Activated CD4-positive, alpha-beta T cell treated with anti-CD3 and anti-CD28 coated beads, Interleukin-2, Interleukin-6, amounts not matched to agents 100 ng/mL and 50 ng/mL, durations not matched to agents 16 hours and 8 hours (primary cell): ENCODE data around the gene RPL13.
"Not testable (repeated sequence)": the region's sequence is repeated elsewhere in the genome, so short reads cannot be mapped to it uniquely, and the experiment has no call there.

ENCODE experiments used
- DNase-seq: peaks from one replicate; pipeline ENCODE4 v3.0.0-alpha.2; 2020

RPL13 gene

GRCh38 chr16:89579351-89579750 lies 18.9 kb downstream of the RPL13 start:
- no peak for DNase-seq

- DNase-seq, result no peak
These were observed 20.7 kb downstream of the RPL13 start for GRCh38 chr16:89581045-89581695.

GRCh38 chr16:89581861-89582563 lies 21.5 kb downstream of the RPL13 start:
- no peak for DNase-seq

- DNase-seq, result no peak
These were observed 22.2 kb downstream of the RPL13 start for GRCh38 chr16:89582614-89583196.

- DNase-seq, result no peak
These were observed 22.9 kb downstream of the RPL13 start for GRCh38 chr16:89583197-89583894.

- no peak for DNase-seq
These were observed 23.6 kb downstream of the RPL13 start for GRCh38 chr16:89583895-89584644.

GRCh38 chr16:89584768-89585549 lies 24.5 kb downstream of the RPL13 start:
- DNase-seq, result no peak

GRCh38 chr16:89586218-89586617 lies 25.7 kb downstream of the RPL13 start:
- no peak for DNase-seq

GRCh38 chr16:89586853-89587252 lies 26.4 kb downstream of the RPL13 start:
- no peak for DNase-seq

- DNase-seq, result not testable (repeated sequence)
These were observed 27.2 kb downstream of the RPL13 start for GRCh38 chr16:89587676-89588075.

- no peak for DNase-seq
These were observed 28.1 kb downstream of the RPL13 start for GRCh38 chr16:89588413-89589109.

- no peak for DNase-seq
These were observed 28.9 kb downstream of the RPL13 start for GRCh38 chr16:89589241-89589926.

GRCh38 chr16:89593841-89594240 lies 33.4 kb downstream of the RPL13 start:
- peak; percentile 49 for DNase-seq

- DNase-seq, result no peak
These were observed 35.0 kb downstream of the RPL13 start for GRCh38 chr16:89595330-89596060.

- DNase-seq, result no peak
These were observed 35.7 kb downstream of the RPL13 start for GRCh38 chr16:89596061-89596689.

- no peak for DNase-seq
These were observed 36.6 kb downstream of the RPL13 start for GRCh38 chr16:89596957-89597649.

GRCh38 chr16:89598199-89598598 lies 37.7 kb downstream of the RPL13 start:
- DNase-seq, result peak; percentile 27

- peak; percentile 49 for DNase-seq
These were observed 39.0 kb downstream of the RPL13 start for GRCh38 chr16:89599451-89599858.

GRCh38 chr16:89599902-89600301 lies 39.4 kb downstream of the RPL13 start:
- DNase-seq, result no peak
